GM19043 (cell line): ENCODE data around the gene RAPGEF4.
"Not testable (repeated sequence)": the region's sequence is repeated elsewhere in the genome, so short reads cannot be mapped to it uniquely, and the experiment has no call there.

Experiments used
- ATAC-seq: cut with Tn5 transposase; IDR thresholded peaks from one replicate; pipeline ENCODE4 v1.9.1; 2021; ENCODE audit warnings: low read depth; ENCODE audit not compliant: unreplicated experiment

The RAPGEF4 gene

DNA sequence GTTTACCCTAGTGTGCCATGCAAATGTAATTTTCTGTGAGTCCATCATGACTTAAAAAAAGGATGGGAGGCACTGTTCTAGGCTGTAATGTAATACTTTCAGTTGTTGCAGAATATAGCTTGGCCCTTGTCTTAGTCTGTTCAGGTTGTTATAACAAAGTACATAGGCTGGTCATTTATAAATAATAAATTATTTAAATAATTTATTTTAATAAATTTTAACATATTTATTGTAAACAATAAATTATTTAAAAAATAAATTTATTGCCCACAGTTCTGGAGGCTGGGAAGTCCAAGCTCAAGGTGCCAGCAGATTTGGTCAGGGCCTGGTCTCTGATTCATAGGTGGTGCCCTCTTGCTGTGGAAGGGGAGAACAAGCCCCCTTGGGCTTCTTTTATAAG lies 35.2 kb downstream of the RAPGEF4 start:
- ATAC-seq: no peak

GRCh38 chr2:172772633-172773032 lies 37.0 kb downstream of the RAPGEF4 start:
- ATAC-seq: no peak

- ATAC-seq: no peak
These were observed 38.7 kb downstream of the RAPGEF4 start for GRCh38 chr2:172774302-172774701.

DNA sequence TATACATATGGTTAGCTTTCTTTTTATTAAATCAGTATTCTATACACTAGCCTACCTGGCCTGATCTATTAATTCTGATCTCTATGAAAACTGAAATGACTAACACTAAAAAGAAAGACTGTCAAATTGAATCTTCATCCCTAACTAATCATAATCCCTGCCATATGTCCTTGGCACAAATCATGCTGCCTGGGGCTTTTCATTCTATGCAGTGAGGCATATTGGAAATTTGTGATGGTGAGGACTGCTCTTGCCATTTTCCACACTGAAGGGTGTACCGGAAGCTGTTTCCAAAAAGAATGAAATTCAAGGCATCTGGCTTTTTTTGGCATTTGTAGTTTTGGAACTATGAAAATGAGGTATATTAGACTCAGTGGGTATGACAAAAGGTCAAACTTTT lies 39.7 kb downstream of the RAPGEF4 start:
- no peak for ATAC-seq

DNA sequence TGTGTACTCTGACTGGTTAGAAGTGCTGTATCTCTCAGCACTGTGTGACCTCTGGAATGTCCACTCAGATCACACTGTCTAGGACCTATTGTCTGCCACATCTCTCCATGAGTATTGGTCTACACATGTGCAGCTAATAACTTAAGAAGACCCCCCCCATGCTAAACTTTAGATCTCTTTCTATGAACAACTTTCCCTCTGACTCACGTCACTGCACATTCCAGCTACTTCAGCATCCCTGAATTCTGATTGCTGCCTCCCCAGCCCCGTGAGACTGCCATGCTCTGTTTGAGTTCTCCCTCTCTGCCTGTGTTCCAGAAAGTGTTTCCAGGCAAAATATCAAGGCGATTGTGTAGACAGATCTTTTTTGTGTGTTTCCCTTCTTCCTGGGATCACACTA lies 41.8 kb downstream of the RAPGEF4 start:
- no peak for ATAC-seq

DNA sequence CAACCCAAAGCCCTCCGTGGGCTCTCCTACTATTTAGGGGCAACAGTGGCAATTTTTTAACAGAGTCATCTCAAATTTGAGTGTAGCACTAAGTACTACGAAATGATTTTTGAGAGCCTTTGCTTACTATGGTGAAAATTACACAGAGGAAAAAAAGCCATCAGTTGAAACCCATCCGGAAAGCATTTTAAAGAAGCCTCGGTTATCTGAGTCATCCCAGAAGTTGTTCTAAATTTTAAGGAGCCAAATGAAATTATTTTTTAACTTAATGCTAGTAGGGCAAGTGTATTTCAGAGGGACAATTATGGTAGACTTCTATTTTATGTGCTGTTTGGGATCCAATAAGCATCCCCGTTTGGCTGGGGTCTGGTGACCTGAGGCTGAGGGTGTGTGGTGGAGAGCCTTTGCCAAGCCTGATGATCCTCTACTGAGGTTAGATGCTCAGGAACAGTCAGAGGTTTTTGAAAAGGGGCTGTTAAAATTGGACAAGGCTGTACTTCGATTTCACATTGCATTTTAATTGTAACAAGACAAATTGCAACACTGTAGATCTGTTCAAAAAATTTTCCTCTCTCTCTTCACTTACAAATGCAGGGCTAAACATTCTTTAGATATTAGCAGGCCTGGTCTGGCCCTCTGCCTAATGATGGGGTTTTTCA lies 47.0 kb downstream of the RAPGEF4 start:
- ATAC-seq: no peak

- no peak for ATAC-seq
These were observed 47.7 kb downstream of the RAPGEF4 start for GRCh38 chr2:172783165-172783898.

DNA sequence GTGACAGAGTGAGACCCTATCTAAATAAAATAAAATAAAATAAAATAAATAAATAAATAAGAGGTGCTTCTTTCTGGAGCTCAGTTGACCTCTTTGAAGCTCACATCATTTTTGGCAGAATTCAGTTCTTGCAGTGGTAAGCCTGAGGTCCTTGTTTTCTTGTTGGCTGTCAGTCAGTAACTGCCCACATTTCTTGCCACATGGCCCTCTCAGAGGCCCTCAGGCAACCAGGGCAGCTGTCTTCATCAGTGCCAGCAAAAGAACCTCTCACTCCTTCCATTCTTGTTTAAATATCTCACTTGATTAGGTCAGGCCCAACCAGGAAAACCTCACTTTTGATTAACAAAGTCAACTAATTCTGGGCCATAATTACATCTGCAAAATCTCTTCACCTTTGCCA lies 53.2 kb downstream of the RAPGEF4 start:
- no peak for ATAC-seq

DNA sequence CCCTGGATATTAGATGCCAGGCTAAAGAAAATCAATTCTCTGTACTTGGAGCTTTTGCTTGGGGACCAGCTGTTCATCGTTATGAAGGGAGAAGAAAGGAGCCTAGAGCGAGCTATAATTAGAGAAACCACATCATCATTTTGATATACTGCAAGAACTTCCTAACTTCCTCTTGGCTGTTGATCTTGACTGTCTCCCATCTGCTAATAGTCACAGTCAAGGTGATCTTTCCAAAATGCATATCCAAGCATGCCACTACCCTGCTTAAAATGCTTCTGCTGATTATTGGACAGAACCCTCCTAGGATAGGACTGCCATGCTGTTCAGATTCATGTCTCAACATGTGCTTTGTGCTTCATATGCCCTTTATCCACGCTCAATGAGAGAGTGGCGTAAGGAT lies 54.8 kb downstream of the RAPGEF4 start:
- ATAC-seq: no peak

DNA sequence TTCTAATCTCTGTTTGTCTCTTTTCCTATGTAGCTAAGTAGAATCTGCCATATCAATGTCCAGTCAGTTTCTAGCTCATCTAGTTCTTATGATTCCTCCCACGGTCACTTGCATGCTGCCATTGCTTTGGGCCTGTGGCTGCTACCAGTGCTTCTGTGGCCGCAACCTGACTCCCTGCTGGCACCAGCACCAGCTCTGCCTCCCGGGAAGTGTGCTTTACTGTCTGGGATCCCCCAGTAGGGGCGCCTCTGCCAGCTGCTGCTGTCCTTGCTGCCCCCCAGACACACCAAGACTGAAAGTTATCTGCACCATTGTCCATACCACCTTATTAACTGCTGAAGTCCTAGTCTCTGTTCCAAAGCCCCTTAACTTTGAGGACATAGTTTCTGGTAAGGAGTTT lies 56.3 kb downstream of the RAPGEF4 start:
- no peak for ATAC-seq

DNA sequence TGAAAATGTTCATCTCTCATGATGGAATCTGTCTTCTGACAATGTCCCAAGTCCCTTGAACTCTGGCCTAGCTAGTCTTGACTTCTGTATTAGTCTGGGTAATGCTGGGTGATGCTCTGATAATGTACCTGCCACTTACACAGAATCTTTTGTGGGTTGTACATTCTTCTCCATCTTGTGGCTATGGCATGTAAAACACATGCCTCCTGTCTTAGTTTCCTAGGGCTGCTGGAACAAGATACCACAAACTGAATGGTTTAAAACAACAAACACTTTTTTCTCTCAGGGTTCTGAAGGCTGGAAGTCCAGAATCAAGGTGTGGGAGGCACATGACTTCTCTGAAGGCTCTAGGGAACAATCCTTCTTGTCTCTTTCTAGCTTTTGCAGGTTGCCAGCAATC lies 57.1 kb downstream of the RAPGEF4 start:
- no peak for ATAC-seq

DNA sequence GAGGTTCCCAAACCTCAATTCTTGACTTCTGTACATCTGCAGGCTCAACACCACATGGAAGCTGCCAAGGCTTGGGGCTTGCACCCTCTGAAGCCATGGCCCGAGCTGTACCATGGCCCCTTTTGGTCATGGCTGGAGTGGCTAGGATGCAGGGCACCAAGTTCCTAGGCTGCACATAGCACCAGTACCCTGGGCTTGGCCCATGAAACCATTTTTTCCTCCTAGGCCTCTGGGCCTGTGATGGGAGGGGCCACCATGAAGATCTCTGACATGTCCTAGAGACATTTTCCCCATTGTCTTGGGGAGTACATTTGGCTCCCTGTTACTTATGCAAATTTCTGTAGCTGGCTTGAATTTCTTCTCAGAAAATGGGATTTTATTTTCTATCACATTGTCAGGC lies 67.7 kb downstream of the RAPGEF4 start:
- ATAC-seq: not testable (repeated sequence)

- no peak for ATAC-seq
These were observed 68.8 kb downstream of the RAPGEF4 start for GRCh38 chr2:172804423-172804822.

DNA sequence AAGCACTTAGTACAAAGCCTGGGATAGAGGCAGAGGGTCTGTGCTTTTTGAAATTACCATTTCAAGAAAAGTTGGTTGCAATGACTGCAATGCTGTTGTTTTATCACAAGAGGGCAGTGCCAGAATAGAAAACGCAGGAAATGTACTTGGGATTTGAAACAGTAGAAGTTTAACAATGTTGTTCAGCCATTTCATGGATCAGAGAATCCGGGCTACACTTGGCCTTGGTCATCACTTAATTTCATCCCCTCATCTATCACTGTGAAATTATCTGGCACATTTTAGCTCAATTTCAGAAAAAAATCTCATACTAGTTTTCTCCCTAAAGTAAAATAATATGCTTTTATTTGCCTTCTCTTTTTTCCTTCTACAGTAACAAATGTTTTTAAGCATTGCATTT lies 70.8 kb downstream of the RAPGEF4 start:
- no peak for ATAC-seq

GRCh38 chr2:172806996-172807395 lies 71.4 kb downstream of the RAPGEF4 start:
- ATAC-seq: no peak

DNA sequence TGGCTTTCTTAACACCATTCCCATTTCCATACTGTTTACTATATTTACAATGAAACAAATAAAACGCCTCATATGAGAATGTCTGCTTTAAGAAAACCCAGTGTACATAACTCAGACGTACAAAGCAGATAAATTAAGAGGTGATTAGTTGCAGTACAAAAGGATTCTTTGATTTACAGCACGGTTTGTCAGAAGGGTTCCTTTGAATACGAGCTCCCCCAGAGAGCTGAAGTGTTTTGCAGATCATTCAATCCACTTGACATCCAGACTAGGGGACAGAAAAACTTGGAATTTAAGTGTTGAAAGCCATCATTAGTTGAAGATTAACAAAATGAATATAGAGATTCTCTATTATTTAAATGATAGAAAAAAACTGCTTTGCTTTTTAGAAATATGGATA lies 72.5 kb downstream of the RAPGEF4 start:
- ATAC-seq: no peak

DNA sequence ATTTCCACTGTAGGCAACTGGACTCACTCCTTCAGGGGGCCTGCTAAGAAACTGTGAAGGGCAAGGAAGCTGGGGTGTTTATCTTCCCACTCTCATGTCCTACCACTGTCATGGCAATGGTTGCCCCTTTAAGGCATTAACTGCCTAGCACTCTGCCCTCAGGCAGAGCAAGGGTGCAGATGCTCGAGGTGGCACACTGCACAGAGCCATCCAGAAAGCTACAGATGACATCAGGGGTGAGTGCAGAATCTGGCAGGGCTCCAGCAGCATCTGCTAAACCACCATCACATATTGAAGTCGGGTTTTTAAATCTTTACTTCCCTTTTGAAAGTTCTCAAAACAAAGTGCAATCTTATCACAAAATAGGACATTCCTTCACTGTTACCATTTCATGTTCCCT lies 75.4 kb downstream of the RAPGEF4 start:
- no peak for ATAC-seq

DNA sequence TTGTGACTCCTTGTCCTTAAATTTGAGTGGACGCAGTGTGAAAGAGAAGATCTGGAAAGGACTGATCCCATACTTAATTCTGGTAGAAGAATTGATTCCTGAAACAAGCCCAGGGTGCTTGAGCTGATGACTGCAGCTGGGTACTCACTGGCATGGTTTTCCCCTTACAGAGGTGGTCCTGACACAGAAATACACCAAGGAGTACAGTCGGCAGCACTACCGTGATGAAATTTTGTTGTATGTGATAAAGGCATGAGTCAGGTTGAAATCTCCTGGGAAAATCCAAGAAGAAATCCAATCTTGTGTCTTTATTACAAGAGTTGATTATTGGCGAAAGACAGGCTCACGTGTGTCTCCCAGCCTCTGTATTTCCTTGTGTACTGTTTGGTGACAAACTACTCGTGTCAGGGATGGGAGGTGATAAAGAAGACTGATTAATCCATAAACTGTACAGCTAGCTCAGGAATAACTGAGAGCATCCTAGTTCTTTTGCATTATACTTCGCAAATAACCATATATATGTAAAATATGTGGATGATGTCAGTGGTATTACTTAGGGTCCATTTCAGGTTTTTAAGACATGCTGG lies 76.6 kb downstream of the RAPGEF4 start:
- ATAC-seq: no peak

DNA sequence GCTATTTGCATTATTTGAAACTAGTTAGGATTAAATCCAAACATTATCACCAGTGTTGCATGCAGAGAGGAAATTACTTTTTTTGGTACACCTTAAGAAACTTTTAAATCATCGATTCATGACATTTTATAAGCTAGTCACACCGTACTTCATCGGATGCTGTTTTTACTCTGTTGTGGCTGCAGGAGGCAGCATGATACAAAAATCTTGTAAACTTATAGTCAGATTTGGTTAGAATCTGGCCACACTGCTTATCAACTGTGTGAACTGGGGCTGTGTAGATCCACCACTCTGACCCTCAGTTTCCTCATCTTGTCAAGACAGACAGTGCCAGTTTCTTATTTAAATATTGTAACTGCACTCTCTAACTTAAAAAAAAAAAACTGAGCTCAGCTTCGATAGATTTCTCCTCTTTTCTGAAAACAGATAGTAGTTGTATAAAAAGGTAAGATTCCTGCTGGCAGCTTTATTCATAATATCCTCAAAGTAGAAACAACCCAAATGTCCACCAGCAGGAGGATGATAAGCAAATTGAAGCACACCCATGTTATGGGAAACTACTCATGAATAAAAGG lies 77.8 kb downstream of the RAPGEF4 start:
- ATAC-seq: no peak

- ATAC-seq: no peak
These were observed 81.8 kb downstream of the RAPGEF4 start for GRCh38 chr2:172817411-172817810.

DNA sequence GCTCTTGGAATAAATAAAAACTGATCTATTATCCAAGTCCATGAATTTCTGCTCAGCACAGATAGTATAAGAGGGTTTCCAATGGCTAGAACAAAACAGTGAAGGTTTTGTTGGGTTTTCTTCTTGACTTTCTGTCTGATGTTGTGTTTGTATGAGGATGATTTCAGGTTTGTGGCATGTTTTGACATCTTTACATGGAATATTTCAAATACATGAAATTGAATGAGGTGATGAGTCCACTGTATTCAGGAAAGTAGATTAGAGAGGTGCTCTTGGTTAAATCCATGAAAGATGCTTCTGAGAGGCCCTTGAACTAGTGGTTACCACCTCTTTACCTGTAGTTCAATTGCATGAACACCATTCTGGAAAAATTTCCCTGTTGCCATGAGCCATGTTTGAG lies 84.3 kb downstream of the RAPGEF4 start:
- ATAC-seq: no peak
